GM12878 (cell line): Measurements from ENCODE around the gene SEZ6L2. TPM values are rescaled to one million over a fixed set of nuclear protein-coding genes. Genes with fewer than 3 reads are reported as not detected.

Source experiments
- ATAC-seq: fragments of 200-7000 bp; cut with Tn5 transposase; 3 replicates; pipeline ENCODE4 v1.9.1; 2020; ENCODE audit warnings: mild to moderate bottlenecking, moderate library complexity
- BruUV-seq: library from RNA; stranded (reverse); fragments of 400-500 nt; replicated peaks from 2 replicates; lab custom pipeline; 2021; lab: Mats Ljungman, UMichigan
- CTCF ChIA-PET: fragments of 300-600 bp; sonication (Branson Sonifier 250); formaldehyde crosslinking; extraction: SDS; loops from one replicate; lab custom pipeline; 2021; ENCODE audit warnings: inconsistent platforms; lab: Yijun Ruan, JAX
- POLR2A ChIA-PET: fragments of 350-600 bp; formaldehyde crosslinking; extraction: SDS; loops from one replicate; lab custom pipeline; 2021; ENCODE audit warnings: inconsistent platforms; lab: Charles Lee
- RAD21 ChIA-PET: fragments of 300-600 bp; sonication (Branson Sonifier 250); formaldehyde crosslinking; loops from one replicate; lab custom pipeline; 2023; ENCODE audit warnings: antibody characterized with exemption; ENCODE audit not compliant: unreplicated experiment; lab: Charles Lee
- SMC1A ChIA-PET: fragments of 300-600 bp; sonication (Branson Sonifier 250); formaldehyde crosslinking; loops from one replicate; lab custom pipeline; 2023; ENCODE audit not compliant: unreplicated experiment, uncharacterized antibody; lab: Charles Lee
- DNase-seq: peaks from one replicate; pipeline ENCODE4 v3.0.0-alpha.2; 2011; ENCODE audit warnings: low read depth, low spot score
- FAIRE-seq: peaks from 3 replicates; lab custom pipeline; 2011; peaks lifted over from hg19 to GRCh38; lab: Jason Lieb, UNC
- H2AFZ ChIP-seq: 2 replicates; pipeline ENCODE4 v1.6.0; 2011; ENCODE audit warnings: low read depth, low read length, control low read depth; ENCODE audit not compliant: control insufficient read depth
- H3K27ac ChIP-seq: 2 replicates; pipeline ENCODE4 v1.5.1; 2011; ENCODE audit warnings: control low read depth; ENCODE audit not compliant: control insufficient read depth, insufficient read depth
- H3K27me3 ChIP-seq, 2 experiments: replicated peaks in 1 of 2; 2 replicates each; pipeline versions ENCODE4 v1.6.0 to v1.6.1; 2011; ENCODE audit warnings: low read length in 1 of 2; ENCODE audit not compliant: control insufficient read depth in 2 of 2, insufficient read depth in 2 of 2
- H3K36me3 ChIP-seq, 2 experiments: 2 replicates each; pipeline ENCODE4 v1.5.1; 2011; ENCODE audit warnings: low read length in 1 of 2; ENCODE audit not compliant: control insufficient read depth in 2 of 2, insufficient read depth in 2 of 2
- H3K4me1 ChIP-seq: 2 replicates; pipeline ENCODE4 v1.6.1; 2011; ENCODE audit warnings: mild to moderate bottlenecking, low read length, moderate library complexity, mixed read lengths; ENCODE audit not compliant: control insufficient read depth, insufficient read depth
- H3K4me2 ChIP-seq: 2 replicates; pipeline ENCODE4 v1.6.0; 2011; ENCODE audit warnings: control low read depth; ENCODE audit not compliant: control insufficient read depth, insufficient read depth
- H3K4me3 ChIP-seq: fragments of 200-600 bp; sonication (generic); 2 replicates; pipeline ENCODE4 v1.5.1; 2016
- H3K79me2 ChIP-seq: 2 replicates; pipeline ENCODE4 v1.6.0; 2011; ENCODE audit warnings: low read length; ENCODE audit not compliant: control insufficient read depth, insufficient read depth
- H3K9ac ChIP-seq: 2 replicates; pipeline ENCODE4 v1.8.0; 2011; ENCODE audit warnings: low read length, control low read depth, mixed read lengths; ENCODE audit not compliant: control insufficient read depth, insufficient read depth
- H3K9me3 ChIP-seq: replicated peaks from 3 replicates; pipeline ENCODE4 v1.5.1; 2011; ENCODE audit warnings: mild to moderate bottlenecking, low read length; ENCODE audit not compliant: control insufficient read depth, insufficient read depth
- H4K20me1 ChIP-seq: 2 replicates; pipeline ENCODE4 v1.6.0; 2011; ENCODE audit not compliant: control insufficient read depth, insufficient read depth
- BRCA1 ChIP-seq: IDR thresholded peaks from 2 replicates; pipeline ENCODE4 v1.6.1; 2011; ENCODE audit warnings: low read depth, low read length, improper control_type of control experiment
- ELK1 ChIP-seq: IDR thresholded peaks from 2 replicates; pipeline ENCODE4 v1.6.1; 2012; ENCODE audit warnings: low read depth, low read length, improper control_type of control experiment
- GATAD2B ChIP-seq: fragments of 450-650 bp; conservative IDR thresholded peaks from 2 replicates; pipeline ENCODE4 v1.6.1; 2017; ENCODE audit warnings: low read depth, mild to moderate bottlenecking, moderate library complexity
- HDAC2 ChIP-seq: fragments of 200-600 bp; sonication (generic); IDR thresholded peaks from 2 replicates; pipeline ENCODE4 v1.6.1; 2017
- NFXL1 ChIP-seq: fragments of 450-650 bp; IDR thresholded peaks from 2 replicates; pipeline ENCODE4 v1.6.1; 2017; ENCODE audit warnings: antibody characterized with exemption, mild to moderate bottlenecking, borderline replicate concordance
- PML ChIP-seq: IDR thresholded peaks from 2 replicates; pipeline ENCODE4 v1.6.1; 2012; ENCODE audit warnings: low read length, inconsistent platforms
- SMC3 ChIP-seq: IDR thresholded peaks from 2 replicates; pipeline ENCODE4 v1.6.1; 2011; ENCODE audit warnings: low read length, improper control_type of control experiment, borderline replicate concordance
- ZNF592 ChIP-seq: fragments of 450-650 bp; IDR thresholded peaks from 2 replicates; pipeline ENCODE4 v1.6.1; 2017; ENCODE audit warnings: mild to moderate bottlenecking, moderate library complexity
- WGBS: methylation state at CpG from one replicate; pipeline ENCODE4 v1.1.6; 2016; ENCODE audit warnings: low lambda C conversion rate; ENCODE audit not compliant: insufficient replicate concordance, insufficient coverage; ENCODE audit errors: missing lambda C conversion rate; 5-methylcytosine and 5-hydroxymethylcytosine counted together
- in situ Hi-C: fragments of 300-500 bp; cut with MboI; formaldehyde crosslinking; loops from 9 replicates; pipeline ENCODE4 v1.14.3; 2018; ENCODE audit warnings: mixed read lengths
- intact Hi-C: fragments of 100-400 bp; cut with micrococcal nuclease; formaldehyde crosslinking; loops from one replicate; pipeline ENCODE4 v1.14.2; 2022; ENCODE audit not compliant: unreplicated experiment
- polyA plus RNA-seq, 11 experiments: library from polyadenylated mRNA; depleted of rRNA in 4 of 11; unstranded in 6 of 11; stranded (reverse) in 5 of 11; fragments of >200 nt; fragmentation: Nextera tagmentation in 4 of 11; fragmentation: Illumina TruSeq in 1 of 11; extraction: Ambion mirVana in 4 of 11; extraction: Trizol in 1 of 11; gene quantifications; 1 replicate in 1 of 11; 2 replicates in 10 of 11; pipeline versions ENCODE4 v1.2.1 to v1.2.3, GENCODE V29; 2011 to 2016; ENCODE audit warnings: inconsistent platforms in 2 of 11, missing spikeins in 2 of 11, low read depth in 1 of 11
- total RNA-seq, 4 experiments: library from RNA; depleted of rRNA in 3 of 4; stranded (reverse); fragments of >200 nt in 3 of 4; fragmentation: Illumina TruSeq in 1 of 4; extraction: Trizol in 1 of 4; gene quantifications; 2 replicates each; pipeline versions ENCODE4 v1.2.1 to v1.2.3, GENCODE V29; 2013 to 2021
- TF ChIP-seq, protein P1 (sequence below): fragments of 450-650 bp; formaldehyde crosslinking; IDR thresholded peaks from 2 replicates; pipeline ENCODE4 v1.4.0; 2022; ENCODE audit warnings: mild to moderate bottlenecking, moderate library complexity
- TF ChIP-seq, protein P2 (sequence below): IDR thresholded peaks from 2 replicates; pipeline ENCODE4 v1.6.1; 2011; ENCODE audit warnings: low read depth, low read length, improper control_type of control experiment, borderline replicate concordance
- TF ChIP-seq, protein P3 (sequence below): fragments of 150-350 bp; IDR thresholded peaks from 2 replicates; pipeline ENCODE4 v1.6.1; 2016; ENCODE audit warnings: low read depth, low read length

The SEZ6L2 gene
- total and polyA plus RNA-seq, 10 of the 15 experiments (the other 5 are each of a cell fraction or from before 2014, with no cell fraction given): 0.06 to 0.49 TPM; not detected in 8

GRCh38 chr16:29907973-29908372 lies 8.6 kb upstream of the SEZ6L2 start:
- ChIA-PET RAD21 (no interaction called here), SMC1A (no interaction called here), POLR2A (interaction anchor here (0.7 to 0.8 kb wide), 2 partner anchors 9 to 15 kb away, joined by 3 read pairs; no protein-coding TSS in a partner anchor), CTCF (interaction anchor here (1.0 to 2.3 kb wide), 2 partner anchors 60 to 115 kb away, joined by 3 to 8 read pairs; partner anchors contain the start of gene C16orf92)
- 95% methylated on average over 2 of the region's 2 CpGs for WGBS
- Histone ChIP-seq H3K4me3 (no peak overlapping the region), H3K4me2 (no peak overlapping the region), H3K4me1 (no peaks in the 10 kb centered on the region), H4K20me1 (no peaks in the 10 kb centered on the region), H3K9ac (no peak overlapping the region), H3K27me3 (no peaks in the 10 kb centered on the region), H3K9me3 (no peaks in the 10 kb centered on the region), H3K36me3 (no peaks in the 10 kb centered on the region), H2AFZ (no peak overlapping the region), H3K27ac (no peak overlapping the region), H3K79me2 (no peaks in the 10 kb centered on the region)
- in situ Hi-C loops (no loop called here), intact Hi-C loops (loop anchor here (10.0 kb wide), 1 partner anchor 117 kb away; the partner anchor contains the start of gene C16orf92)
- TF ChIP-seq, protein P1, sequence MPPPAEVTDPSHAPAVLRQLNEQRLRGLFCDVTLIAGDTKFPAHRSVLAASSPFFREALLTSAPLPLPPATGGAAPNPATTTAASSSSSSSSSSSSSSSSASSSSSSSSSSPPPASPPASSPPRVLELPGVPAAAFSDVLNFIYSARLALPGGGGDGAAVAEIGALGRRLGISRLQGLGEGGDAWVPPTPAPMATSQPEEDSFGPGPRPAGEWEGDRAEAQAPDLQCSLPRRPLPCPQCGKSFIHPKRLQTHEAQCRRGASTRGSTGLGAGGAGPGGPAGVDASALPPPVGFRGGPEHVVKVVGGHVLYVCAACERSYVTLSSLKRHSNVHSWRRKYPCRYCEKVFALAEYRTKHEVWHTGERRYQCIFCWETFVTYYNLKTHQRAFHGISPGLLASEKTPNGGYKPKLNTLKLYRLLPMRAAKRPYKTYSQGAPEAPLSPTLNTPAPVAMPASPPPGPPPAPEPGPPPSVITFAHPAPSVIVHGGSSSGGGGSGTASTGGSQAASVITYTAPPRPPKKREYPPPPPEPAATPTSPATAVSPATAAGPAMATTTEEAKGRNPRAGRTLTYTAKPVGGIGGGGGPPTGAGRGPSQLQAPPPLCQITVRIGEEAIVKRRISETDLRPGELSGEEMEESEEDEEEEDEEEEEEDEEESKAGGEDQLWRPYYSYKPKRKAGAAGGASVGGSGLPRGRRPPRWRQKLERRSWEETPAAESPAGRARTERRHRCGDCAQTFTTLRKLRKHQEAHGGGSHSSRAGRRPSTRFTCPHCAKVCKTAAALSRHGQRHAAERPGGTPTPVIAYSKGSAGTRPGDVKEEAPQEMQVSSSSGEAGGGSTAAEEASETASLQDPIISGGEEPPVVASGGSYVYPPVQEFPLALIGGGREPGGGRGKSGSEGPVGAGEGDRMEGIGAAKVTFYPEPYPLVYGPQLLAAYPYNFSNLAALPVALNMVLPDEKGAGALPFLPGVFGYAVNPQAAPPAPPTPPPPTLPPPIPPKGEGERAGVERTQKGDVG (CRISPR knock-in tag): no peak
- TF ChIP-seq, protein P2, sequence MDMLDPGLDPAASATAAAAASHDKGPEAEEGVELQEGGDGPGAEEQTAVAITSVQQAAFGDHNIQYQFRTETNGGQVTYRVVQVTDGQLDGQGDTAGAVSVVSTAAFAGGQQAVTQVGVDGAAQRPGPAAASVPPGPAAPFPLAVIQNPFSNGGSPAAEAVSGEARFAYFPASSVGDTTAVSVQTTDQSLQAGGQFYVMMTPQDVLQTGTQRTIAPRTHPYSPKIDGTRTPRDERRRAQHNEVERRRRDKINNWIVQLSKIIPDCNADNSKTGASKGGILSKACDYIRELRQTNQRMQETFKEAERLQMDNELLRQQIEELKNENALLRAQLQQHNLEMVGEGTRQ: no peak
- no peak for TF ChIP-seq PML
- TF ChIP-seq ELK1: no peak
- TF ChIP-seq, protein P3, sequence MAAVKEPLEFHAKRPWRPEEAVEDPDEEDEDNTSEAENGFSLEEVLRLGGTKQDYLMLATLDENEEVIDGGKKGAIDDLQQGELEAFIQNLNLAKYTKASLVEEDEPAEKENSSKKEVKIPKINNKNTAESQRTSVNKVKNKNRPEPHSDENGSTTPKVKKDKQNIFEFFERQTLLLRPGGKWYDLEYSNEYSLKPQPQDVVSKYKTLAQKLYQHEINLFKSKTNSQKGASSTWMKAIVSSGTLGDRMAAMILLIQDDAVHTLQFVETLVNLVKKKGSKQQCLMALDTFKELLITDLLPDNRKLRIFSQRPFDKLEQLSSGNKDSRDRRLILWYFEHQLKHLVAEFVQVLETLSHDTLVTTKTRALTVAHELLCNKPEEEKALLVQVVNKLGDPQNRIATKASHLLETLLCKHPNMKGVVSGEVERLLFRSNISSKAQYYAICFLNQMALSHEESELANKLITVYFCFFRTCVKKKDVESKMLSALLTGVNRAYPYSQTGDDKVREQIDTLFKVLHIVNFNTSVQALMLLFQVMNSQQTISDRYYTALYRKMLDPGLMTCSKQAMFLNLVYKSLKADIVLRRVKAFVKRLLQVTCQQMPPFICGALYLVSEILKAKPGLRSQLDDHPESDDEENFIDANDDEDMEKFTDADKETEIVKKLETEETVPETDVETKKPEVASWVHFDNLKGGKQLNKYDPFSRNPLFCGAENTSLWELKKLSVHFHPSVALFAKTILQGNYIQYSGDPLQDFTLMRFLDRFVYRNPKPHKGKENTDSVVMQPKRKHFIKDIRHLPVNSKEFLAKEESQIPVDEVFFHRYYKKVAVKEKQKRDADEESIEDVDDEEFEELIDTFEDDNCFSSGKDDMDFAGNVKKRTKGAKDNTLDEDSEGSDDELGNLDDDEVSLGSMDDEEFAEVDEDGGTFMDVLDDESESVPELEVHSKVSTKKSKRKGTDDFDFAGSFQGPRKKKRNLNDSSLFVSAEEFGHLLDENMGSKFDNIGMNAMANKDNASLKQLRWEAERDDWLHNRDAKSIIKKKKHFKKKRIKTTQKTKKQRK: no peak
- TF ChIP-seq HDAC2: no peak
- no peak for TF ChIP-seq GATAD2B
- no peak for TF ChIP-seq SMC3
- TF ChIP-seq BRCA1: no peak
- TF ChIP-seq ZNF592: no peak
- no peak for TF ChIP-seq NFXL1
- DNase-seq: no peak
- BruUV-seq: no TSS peak
- ATAC-seq: no peak
- no peak for FAIRE-seq
